ENCODE data around the gene D2HGDH. TPM values are rescaled to one million over a fixed set of nuclear protein-coding genes. Genes with fewer than 3 reads are reported as not detected.

Gene D2HGDH
- 5.7 TPM for polyA plus RNA-seq (2013, experiment 1 of 2)
- polyA plus RNA-seq (2013, experiment 2 of 2) = 5.3 TPM

DNA sequence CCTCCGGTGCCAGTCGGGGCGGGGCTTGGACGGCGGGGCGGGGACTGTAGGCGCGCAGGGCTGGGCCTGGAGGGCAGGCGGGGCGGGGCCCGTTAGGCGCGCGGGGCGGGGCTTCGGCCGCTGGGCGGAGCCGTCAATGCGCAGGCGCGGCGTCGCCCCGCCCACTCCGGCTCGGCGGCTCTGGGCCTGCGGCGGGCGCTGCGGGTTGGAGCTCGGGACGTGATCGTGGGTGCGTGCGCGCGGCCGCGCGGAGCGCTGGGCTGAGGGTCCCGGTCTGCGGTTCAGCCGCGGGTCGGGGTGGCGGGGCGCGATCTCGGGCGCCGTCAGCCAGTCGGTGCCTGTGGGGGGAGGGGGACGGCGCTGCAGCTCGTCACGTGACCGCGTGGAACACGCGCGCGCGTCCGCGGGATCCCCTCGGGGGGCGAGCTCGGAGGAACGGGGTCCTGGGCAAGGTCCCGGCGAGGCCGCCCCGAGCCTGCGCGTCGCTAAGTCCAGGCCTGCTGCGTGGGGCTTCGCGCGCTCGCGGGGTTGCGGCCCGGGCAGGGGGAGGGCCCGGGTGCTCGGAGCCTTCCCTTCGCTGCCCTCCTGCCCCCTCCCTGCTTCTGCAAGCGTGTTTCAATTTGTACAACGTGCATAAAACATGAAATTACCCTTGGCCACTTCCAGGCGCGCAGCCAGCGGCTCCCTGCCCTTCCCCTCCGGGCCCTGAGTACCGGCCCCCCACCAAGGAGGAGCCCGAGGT is at the start of gene D2HGDH:
TSS of gene D2HGDH (plus strand) at position 164 of the 742 bp plus-strand sequence. CDS start 595 bp downstream, outside the sequence.
- H3K4me1 ChIP-seq (ENCODE audit: control insufficient read depth, insufficient read depth, low read depth, low read length) = peaks cover 22% of the 10 kb centered on the region
- peak within 1 kb of the TSS; percentile 95 for H2BK5ac ChIP-seq (ENCODE audit: low read depth, low read length, poor library complexity, severe bottlenecking)
- WGBS = 1% methylated on average over 60 of the region's 98 CpGs
- no peaks in the 10 kb centered on the region for H3K27me3 ChIP-seq (ENCODE audit: control insufficient read depth in 1 of 2, insufficient read depth in 1 of 2, low read length in 2 of 2)
- no peak within 1 kb of the TSS for H2AK5ac ChIP-seq (ENCODE audit: low read length, severe bottlenecking)
- peak within 1 kb of the TSS; percentile 98 to 99 for H3K18ac ChIP-seq (ENCODE audit: low read depth in 1 of 2, low read length in 2 of 2)
- peak within 1 kb of the TSS; percentile 83 to 89 for H3K4ac ChIP-seq (ENCODE audit: low read depth in 1 of 2, low read length in 2 of 2)
- peak within 1 kb of the TSS; percentile 95 for H2BK15ac ChIP-seq (ENCODE audit: low read depth, poor library complexity, severe bottlenecking)
- peak within 1 kb of the TSS; percentile 86 for H3K9ac ChIP-seq (ENCODE audit: low read length)
- peaks cover 13 to 17% of the 10 kb centered on the region in 2 experiments for H3K36me3 ChIP-seq (ENCODE audit: control insufficient read depth in 1 of 2, insufficient read depth in 2 of 2, low read depth in 1 of 2, low read length in 2 of 2)
- H4K91ac ChIP-seq (ENCODE audit: low read length) = peak within 1 kb of the TSS; percentile 94
- H3K79me1 ChIP-seq (replicated peaks; ENCODE audit: low read length, poor library complexity, severe bottlenecking) = peaks cover 17% of the 10 kb centered on the region
- H2BK12ac ChIP-seq (ENCODE audit: low read length in 2 of 2) = peak within 1 kb of the TSS in 1 of 2 experiments; percentile 51
- no peaks in the 10 kb centered on the region for H3K9me3 ChIP-seq (ENCODE audit: control insufficient read depth, low read length)
- H3K27ac ChIP-seq (ENCODE audit: low read length, poor library complexity, severe bottlenecking) = peak within 1 kb of the TSS; percentile 78
- H3K14ac ChIP-seq (ENCODE audit: low read length in 2 of 2) = peak within 1 kb of the TSS; percentile 45 to 83
- H3K23ac ChIP-seq (ENCODE audit: low read length in 2 of 2) = peak within 1 kb of the TSS in 1 of 2 experiments; percentile 57
- peak within 1 kb of the TSS; percentile 27 for H2BK120ac ChIP-seq (ENCODE audit: low read depth, low read length)
- H4K8ac ChIP-seq (ENCODE audit: low read length) = peak within 1 kb of the TSS; percentile 98
- peak; percentile 81 for DNase-seq
- peak within 1 kb of the TSS; percentile 64 for H2AFZ ChIP-seq (ENCODE audit: low read depth, low read length)
- H3K4me3 ChIP-seq (ENCODE audit: insufficient read depth in 1 of 2, low read depth in 1 of 2, low read length in 2 of 2) = peak within 1 kb of the TSS; percentile 93 to 95
- peak within 1 kb of the TSS; percentile 97 for H3K4me2 ChIP-seq (ENCODE audit: low read length, poor library complexity, severe bottlenecking)

DNA sequence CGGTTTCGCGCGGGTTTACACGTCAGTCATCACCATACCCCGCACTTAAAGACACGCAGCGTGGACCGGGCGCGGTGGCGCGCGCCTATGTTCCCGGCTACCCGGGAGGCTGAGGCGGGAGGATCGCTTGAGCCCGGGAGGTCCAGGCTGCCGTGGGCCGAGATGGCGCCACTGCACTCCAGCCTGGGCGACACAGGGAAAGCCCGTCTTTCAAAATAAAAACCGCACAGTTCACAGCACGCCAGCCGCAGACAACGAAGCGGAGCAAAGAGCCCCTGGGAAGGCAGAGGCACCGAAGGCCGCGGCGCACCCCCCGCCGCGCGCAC is 48.1 kb upstream of the D2HGDH start:
- Histone ChIP-seq H3K14ac (ENCODE audit: low read length in 2 of 2) (peak overlapping the region in 1 of 2 experiments; percentile 4), H4K91ac (ENCODE audit: low read length) (peak overlapping the region; percentile 79), H4K8ac (ENCODE audit: low read length) (peak overlapping the region; percentile 72), H3K27me3 (ENCODE audit: control insufficient read depth in 1 of 2, insufficient read depth in 1 of 2, low read length in 2 of 2) (no peaks in the 10 kb centered on the region), H2BK5ac (ENCODE audit: low read depth, low read length, poor library complexity, severe bottlenecking) (no peak overlapping the region), H3K4me1 (ENCODE audit: control insufficient read depth, insufficient read depth, low read depth, low read length) (peaks cover 12% of the 10 kb centered on the region), H2BK12ac (ENCODE audit: low read length in 2 of 2) (no peak overlapping the region), H2AK5ac (ENCODE audit: low read length, severe bottlenecking) (no peak overlapping the region), H3K79me1 (replicated peaks; ENCODE audit: low read length, poor library complexity, severe bottlenecking) (peaks cover 23% of the 10 kb centered on the region), H3K18ac (ENCODE audit: low read depth in 1 of 2, low read length in 2 of 2) (peak overlapping the region; percentile 79 to 82), H3K36me3 (ENCODE audit: control insufficient read depth in 1 of 2, insufficient read depth in 2 of 2, low read depth in 1 of 2, low read length in 2 of 2) (peaks cover 25 to 45% of the 10 kb centered on the region in 2 experiments), H3K9ac (ENCODE audit: low read length) (peak overlapping the region; percentile 99), H3K4me3 (ENCODE audit: insufficient read depth in 1 of 2, low read depth in 1 of 2, low read length in 2 of 2) (peak overlapping the region; percentile 98 to 99), H3K4ac (ENCODE audit: low read depth in 1 of 2, low read length in 2 of 2) (peak overlapping the region in 1 of 2 experiments; percentile 65), H3K23ac (ENCODE audit: low read length in 2 of 2) (peak overlapping the region in 1 of 2 experiments; percentile 85), H3K9me3 (ENCODE audit: control insufficient read depth, low read length) (no peaks in the 10 kb centered on the region), H2AFZ (ENCODE audit: low read depth, low read length) (peak overlapping the region; percentile 55), H2BK15ac (ENCODE audit: low read depth, poor library complexity, severe bottlenecking) (no peak overlapping the region), H3K27ac (ENCODE audit: low read length, poor library complexity, severe bottlenecking) (no peak overlapping the region), H3K4me2 (ENCODE audit: low read length, poor library complexity, severe bottlenecking) (peak overlapping the region; percentile 88), H2BK120ac (ENCODE audit: low read depth, low read length) (no peak overlapping the region)
- under 1% methylated on average over 19 of the region's 37 CpGs for WGBS
- DNase-seq = no peak

GRCh38 chr2:241686650-241687425 is 47.6 kb upstream of the D2HGDH start, which contains the start of gene DTYMK:
DTYMK (minus strand) TSS chr2:241686815; CDS start chr2:241686783, 32 bp downstream.
- Histone ChIP-seq H3K36me3 (ENCODE audit: control insufficient read depth in 1 of 2, insufficient read depth in 2 of 2, low read depth in 1 of 2, low read length in 2 of 2) (peaks cover 29 to 46% of the 10 kb centered on the region in 2 experiments), H4K91ac (ENCODE audit: low read length) (peak within 1 kb of the TSS; percentile 85), H3K14ac (ENCODE audit: low read length in 2 of 2) (peak within 1 kb of the TSS; percentile 86 to 98), H3K18ac (ENCODE audit: low read depth in 1 of 2, low read length in 2 of 2) (peak within 1 kb of the TSS; percentile 88 to 98), H3K23ac (ENCODE audit: low read length in 2 of 2) (peak within 1 kb of the TSS; percentile 44 to 85), H4K8ac (ENCODE audit: low read length) (peak within 1 kb of the TSS; percentile 96), H3K9ac (ENCODE audit: low read length) (peak within 1 kb of the TSS; percentile 99), H3K27ac (ENCODE audit: low read length, poor library complexity, severe bottlenecking) (peak within 1 kb of the TSS; percentile 79), H3K9me3 (ENCODE audit: control insufficient read depth, low read length) (no peaks in the 10 kb centered on the region), H3K27me3 (ENCODE audit: control insufficient read depth in 1 of 2, insufficient read depth in 1 of 2, low read length in 2 of 2) (no peaks in the 10 kb centered on the region), H2BK120ac (ENCODE audit: low read depth, low read length) (peak within 1 kb of the TSS; percentile 94), H3K79me1 (replicated peaks; ENCODE audit: low read length, poor library complexity, severe bottlenecking) (peaks cover 27% of the 10 kb centered on the region), H2AFZ (ENCODE audit: low read depth, low read length) (peak within 1 kb of the TSS; percentile 55), H3K4me3 (ENCODE audit: insufficient read depth in 1 of 2, low read depth in 1 of 2, low read length in 2 of 2) (peak within 1 kb of the TSS; percentile 98 to 99), H2BK12ac (ENCODE audit: low read length in 2 of 2) (peak within 1 kb of the TSS in 1 of 2 experiments; percentile 15), H3K4ac (ENCODE audit: low read depth in 1 of 2, low read length in 2 of 2) (peak within 1 kb of the TSS; percentile 83 to 98), H2BK15ac (ENCODE audit: low read depth, poor library complexity, severe bottlenecking) (peak within 1 kb of the TSS; percentile 93), H2AK5ac (ENCODE audit: low read length, severe bottlenecking) (peak within 1 kb of the TSS; percentile 45), H3K4me1 (ENCODE audit: control insufficient read depth, insufficient read depth, low read depth, low read length) (peaks cover 10% of the 10 kb centered on the region), H2BK5ac (ENCODE audit: low read depth, low read length, poor library complexity, severe bottlenecking) (peak within 1 kb of the TSS; percentile 97), H3K4me2 (ENCODE audit: low read length, poor library complexity, severe bottlenecking) (peak within 1 kb of the TSS; percentile 88)
- WGBS = under 1% methylated on average over 86 of the region's 102 CpGs
- DNase-seq = peak; percentile 97
